Measurements from ENCODE around the gene ZIK1.

GRCh38 chr19:57576661-57577060 lies 7.3 kb upstream of the ZIK1 start:
- TF ChIP-seq CTCF (IDR thresholded peaks at IDR 0.05) (no peak), EP300 (IDR thresholded peaks at IDR 0.05) (no peak), POLR2AphosphoS5 (IDR thresholded peaks at IDR 0.05) (no peak)

Measured in suprapubic skin (tissue), 4 donors.